ENCODE data around the gene THSD4. TPM values are rescaled to one million over a fixed set of nuclear protein-coding genes. Genes with fewer than 3 reads are reported as not detected.

The THSD4 gene
- total and polyA plus RNA-seq, 7 donors: 0.21 to 3.1 (median 1.8) TPM

DNA sequence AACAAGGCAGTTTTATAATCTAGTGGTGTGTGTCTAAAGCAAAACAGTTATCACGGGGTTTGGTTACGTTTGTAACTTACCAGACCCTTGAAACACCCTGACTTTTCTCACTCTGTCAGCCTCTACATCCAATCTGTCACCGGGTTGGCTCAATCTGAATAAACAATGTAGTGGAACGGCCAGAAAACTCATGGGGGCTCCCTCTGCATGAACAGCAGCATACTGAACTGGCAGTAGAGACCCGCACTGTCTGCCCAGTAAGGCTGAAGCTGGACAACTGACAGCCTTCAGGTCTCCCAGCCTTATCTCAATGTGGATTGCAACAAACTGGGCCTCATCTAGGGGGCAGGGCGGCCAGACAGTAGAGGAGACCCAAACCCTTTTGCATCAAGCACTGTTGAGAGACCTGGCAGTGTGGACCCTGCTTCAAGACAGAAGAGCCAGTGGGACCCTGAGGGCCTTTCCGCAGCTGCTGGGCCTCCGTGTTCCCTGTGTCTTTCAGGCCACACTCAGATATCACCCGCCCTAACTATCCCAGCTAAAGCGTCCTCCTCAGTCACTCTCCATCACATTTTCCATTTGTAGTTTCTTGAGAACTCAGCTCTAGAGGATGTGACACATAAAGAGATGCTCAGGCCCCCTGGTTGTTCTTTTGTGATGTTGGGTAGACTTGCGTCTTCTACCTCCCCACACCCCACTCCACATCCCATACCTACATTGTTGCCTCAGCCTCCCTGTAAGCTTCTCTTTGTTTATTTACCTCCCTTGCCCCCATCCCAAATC, 513.9 kb downstream of the THSD4 start:
- no peaks in the 10 kb centered on the region for H3K9me3 ChIP-seq
- WGBS, 3 donors: 78 to 88% (median 81%) methylated on average over 11 of the region's 11 CpGs
- no peak overlapping the region for H3K4me3 ChIP-seq
- no peaks in the 10 kb centered on the region for H3K4me1 ChIP-seq
- H3K36me3 ChIP-seq (ENCODE audit: insufficient read depth in 1 of 2, low read depth in 1 of 2): no peaks in the 10 kb centered on the region
- DNase-seq (no peak), ATAC-seq (no peak)
- no peaks in the 10 kb centered on the region for H3K27me3 ChIP-seq (ENCODE audit: insufficient read depth in 3 of 3, low read length in 2 of 3)
- intact Hi-C loops (cut with DNase I): no loop called here
- no peak overlapping the region for H3K27ac ChIP-seq
- TF ChIP-seq, protein P1, sequence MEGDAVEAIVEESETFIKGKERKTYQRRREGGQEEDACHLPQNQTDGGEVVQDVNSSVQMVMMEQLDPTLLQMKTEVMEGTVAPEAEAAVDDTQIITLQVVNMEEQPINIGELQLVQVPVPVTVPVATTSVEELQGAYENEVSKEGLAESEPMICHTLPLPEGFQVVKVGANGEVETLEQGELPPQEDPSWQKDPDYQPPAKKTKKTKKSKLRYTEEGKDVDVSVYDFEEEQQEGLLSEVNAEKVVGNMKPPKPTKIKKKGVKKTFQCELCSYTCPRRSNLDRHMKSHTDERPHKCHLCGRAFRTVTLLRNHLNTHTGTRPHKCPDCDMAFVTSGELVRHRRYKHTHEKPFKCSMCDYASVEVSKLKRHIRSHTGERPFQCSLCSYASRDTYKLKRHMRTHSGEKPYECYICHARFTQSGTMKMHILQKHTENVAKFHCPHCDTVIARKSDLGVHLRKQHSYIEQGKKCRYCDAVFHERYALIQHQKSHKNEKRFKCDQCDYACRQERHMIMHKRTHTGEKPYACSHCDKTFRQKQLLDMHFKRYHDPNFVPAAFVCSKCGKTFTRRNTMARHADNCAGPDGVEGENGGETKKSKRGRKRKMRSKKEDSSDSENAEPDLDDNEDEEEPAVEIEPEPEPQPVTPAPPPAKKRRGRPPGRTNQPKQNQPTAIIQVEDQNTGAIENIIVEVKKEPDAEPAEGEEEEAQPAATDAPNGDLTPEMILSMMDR (IDR thresholded peaks at IDR 0.05): no peak

DNA sequence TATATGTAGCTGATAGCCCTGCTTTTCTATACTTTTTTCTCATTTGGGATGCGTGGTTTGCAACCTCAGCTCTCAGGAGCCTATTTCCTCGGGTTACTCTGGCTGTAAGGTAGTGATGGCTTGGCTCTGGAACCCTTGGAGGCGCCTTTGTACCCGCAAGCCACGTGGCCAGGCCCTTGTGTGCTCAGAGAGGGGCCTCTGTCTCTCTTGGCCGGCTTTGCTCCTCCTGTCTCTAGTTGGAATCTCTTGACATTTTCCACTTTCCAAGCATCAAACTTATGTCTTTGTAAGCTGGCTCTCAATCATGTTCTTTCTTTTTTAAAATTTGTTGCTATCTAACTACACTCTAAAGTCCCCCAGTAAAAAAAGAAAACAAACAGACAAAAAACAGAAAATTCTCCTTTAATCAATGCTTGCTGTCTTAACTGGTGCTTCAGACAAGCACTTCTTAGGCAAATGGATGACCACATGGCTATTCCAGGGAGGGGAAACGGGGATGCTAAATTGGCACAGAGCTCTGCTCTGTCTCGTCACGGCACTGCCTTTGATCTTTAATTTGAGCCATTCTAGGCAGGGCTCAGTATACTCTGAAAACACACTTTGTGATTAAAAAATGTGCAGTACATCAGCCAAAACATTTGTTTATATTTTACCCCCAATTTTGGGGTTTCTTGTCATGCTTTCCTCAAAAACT, 514.7 kb downstream of the THSD4 start:
- 61 to 72% (median 62%) methylated on average over 9 of the region's 9 CpGs for WGBS, 3 donors

DNA sequence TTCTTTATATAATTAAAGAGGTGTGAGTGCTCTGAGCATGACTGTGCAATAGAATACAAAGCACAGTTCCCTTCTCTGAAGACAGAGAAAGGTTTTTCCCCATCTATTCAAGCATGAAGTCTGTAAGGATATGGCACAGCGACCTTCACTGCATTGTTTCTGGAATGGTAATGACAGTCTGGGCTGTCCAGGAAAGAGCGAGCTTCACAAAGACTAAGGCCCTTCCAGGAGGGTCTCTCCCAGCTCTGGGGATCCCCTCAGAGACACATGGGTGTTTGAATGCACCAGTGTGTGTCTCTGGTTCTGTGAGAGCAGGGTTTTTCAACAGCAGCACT, 515.2 kb downstream of the THSD4 start:
- Histone ChIP-seq H3K27ac (no peak overlapping the region), H3K4me1 (no peaks in the 10 kb centered on the region), H3K36me3 (ENCODE audit: insufficient read depth in 1 of 2, low read depth in 1 of 2) (no peaks in the 10 kb centered on the region), H3K9me3 (no peaks in the 10 kb centered on the region), H3K27me3 (ENCODE audit: insufficient read depth in 3 of 3, low read length in 2 of 3) (no peaks in the 10 kb centered on the region), H3K4me3 (no peak overlapping the region)
- intact Hi-C loops (cut with DNase I): no loop called here
- no peak for DNase-seq
- ATAC-seq: no peak
- WGBS, 3 donors: 93 to 96% (median 94%) methylated on average over 2 of the region's 2 CpGs
- TF ChIP-seq, protein P1 (IDR thresholded peaks at IDR 0.05): no peak

More for the DNA sequence above, 514.7 kb downstream of the THSD4 start:
- Histone ChIP-seq H3K27me3 (ENCODE audit: insufficient read depth in 3 of 3, low read length in 2 of 3) (no peaks in the 10 kb centered on the region), H3K4me1 (no peaks in the 10 kb centered on the region), H3K27ac (no peak overlapping the region), H3K9me3 (no peaks in the 10 kb centered on the region), H3K4me3 (no peak overlapping the region), H3K36me3 (ENCODE audit: insufficient read depth in 1 of 2, low read depth in 1 of 2) (no peaks in the 10 kb centered on the region)
- ATAC-seq (no peak), DNase-seq (no peak)
- TF ChIP-seq, protein P1 (IDR thresholded peaks at IDR 0.05): no peak
- intact Hi-C loops (cut with DNase I): no loop called here

DNA sequence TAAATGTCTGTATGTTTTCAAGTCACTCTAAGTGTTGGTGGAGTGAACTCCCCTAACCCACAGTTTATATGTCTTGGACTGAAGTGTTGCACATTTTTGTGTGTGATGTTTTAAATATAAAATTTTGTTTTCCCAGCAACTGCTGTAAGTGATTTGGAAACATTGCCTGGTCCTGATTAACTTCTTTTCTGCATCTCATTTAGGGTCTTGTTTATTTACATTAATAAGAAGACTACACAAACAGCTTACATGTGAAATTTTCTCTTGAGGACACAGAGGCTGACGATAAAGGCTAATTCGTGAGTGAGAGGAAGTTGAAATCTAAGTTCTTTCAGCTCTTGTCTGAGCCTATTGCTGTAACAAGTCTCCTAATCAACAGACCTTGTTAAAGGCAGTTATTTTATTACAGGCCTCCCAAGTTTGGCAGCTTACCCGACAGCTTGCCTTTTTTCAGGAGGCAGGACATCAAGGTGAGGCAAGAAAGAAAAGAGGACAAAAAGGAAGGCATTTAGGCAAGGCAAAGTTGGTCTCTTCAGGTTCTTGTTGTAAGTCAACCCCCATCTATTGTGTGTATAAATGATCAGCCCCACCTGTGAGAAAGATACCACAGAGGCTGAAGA, 517.4 kb downstream of the THSD4 start:
- Histone ChIP-seq H3K27me3 (ENCODE audit: insufficient read depth in 3 of 3, low read length in 2 of 3) (no peaks in the 10 kb centered on the region), H3K9me3 (no peaks in the 10 kb centered on the region), H3K4me1 (no peaks in the 10 kb centered on the region), H3K4me3 (no peak overlapping the region), H3K27ac (no peak overlapping the region), H3K36me3 (ENCODE audit: insufficient read depth in 1 of 2, low read depth in 1 of 2) (no peaks in the 10 kb centered on the region)
- ATAC-seq: no peak
- intact Hi-C loops (cut with DNase I): no loop called here
- TF ChIP-seq, protein P1 (IDR thresholded peaks at IDR 0.05): no peak
- DNase-seq: no peak
- WGBS, 3 donors: 72 to 84% (median 77%) methylated on average over 3 of the region's 3 CpGs
